H9 (cell line): Measurements from ENCODE around the gene MYDGF. TPM values are rescaled to one million over a fixed set of nuclear protein-coding genes. Genes with fewer than 3 reads are reported as not detected.

Experiments
- DNase-seq: peaks from one replicate; pipeline ENCODE4 v3.0.0-alpha.2; 2017
- H2AFZ ChIP-seq: one replicate; pipeline ENCODE4 v1.6.1; 2013; ENCODE audit warnings: mild to moderate bottlenecking, low read length, control low read depth, moderate library complexity
- H2AK5ac ChIP-seq: 2 replicates; pipeline ENCODE4 v1.6.1; 2013; ENCODE audit warnings: low read length, control low read depth, mixed read lengths; ENCODE audit not compliant: insufficient read length
- H2BK120ac ChIP-seq: one replicate; pipeline ENCODE4 v1.6.1; 2013; ENCODE audit warnings: low read depth, mild to moderate bottlenecking, low read length, control low read depth, inconsistent platforms; ENCODE audit not compliant: poor library complexity, severe bottlenecking
- H2BK12ac ChIP-seq: 2 replicates; pipeline ENCODE4 v1.6.1; 2013; ENCODE audit warnings: low read length, control low read depth, mixed read lengths, low read depth; ENCODE audit not compliant: insufficient read length
- H2BK15ac ChIP-seq: 2 replicates; pipeline ENCODE4 v1.6.1; 2013; ENCODE audit warnings: low read depth, low read length, control low read depth
- H2BK20ac ChIP-seq: one replicate; pipeline ENCODE4 v1.6.1; 2013; ENCODE audit warnings: low read depth, mild to moderate bottlenecking, low read length, control low read depth, inconsistent platforms; ENCODE audit not compliant: poor library complexity, severe bottlenecking
- H2BK5ac ChIP-seq: 2 replicates; pipeline ENCODE4 v1.6.1; 2013; ENCODE audit warnings: low read length, control low read depth, mixed read lengths; ENCODE audit not compliant: insufficient read length
- H3K14ac ChIP-seq: 2 replicates; pipeline ENCODE4 v1.6.1; 2013; ENCODE audit warnings: low read length, control low read depth; ENCODE audit not compliant: insufficient read depth
- H3K18ac ChIP-seq: 2 replicates; pipeline ENCODE4 v1.6.1; 2013; ENCODE audit warnings: low read depth, mild to moderate bottlenecking, mixed read lengths, low read length, control low read depth; ENCODE audit not compliant: insufficient read length
- H3K23ac ChIP-seq: 2 replicates; pipeline ENCODE4 v1.6.1; 2013; ENCODE audit warnings: low read length, control low read depth, mixed read lengths, low read depth; ENCODE audit not compliant: insufficient read length
- H3K23me2 ChIP-seq: 2 replicates; pipeline ENCODE4 v1.6.1; 2013; ENCODE audit warnings: low read depth, mild to moderate bottlenecking, mixed read lengths, low read length, control low read depth; ENCODE audit not compliant: insufficient read length, poor library complexity, severe bottlenecking
- H3K27ac ChIP-seq: 2 replicates; pipeline ENCODE4 v1.5.1; 2013; ENCODE audit warnings: low read length, control low read depth, mixed read lengths, low read depth; ENCODE audit not compliant: insufficient read length
- H3K27me3 ChIP-seq: 2 replicates; pipeline ENCODE4 v1.6.1; 2013; ENCODE audit warnings: low read length, control low read depth, inconsistent platforms; ENCODE audit not compliant: insufficient read depth
- H3K4ac ChIP-seq: 2 replicates; pipeline ENCODE4 v1.6.1; 2013; ENCODE audit warnings: low read depth, mild to moderate bottlenecking, control low read depth, inconsistent platforms, low read length, moderate library complexity
- H3K4me1 ChIP-seq: 2 replicates; pipeline ENCODE4 v1.6.1; 2013; ENCODE audit warnings: low read length, control low read depth, inconsistent platforms; ENCODE audit not compliant: insufficient read depth
- H3K4me2 ChIP-seq: 2 replicates; pipeline ENCODE4 v1.6.1; 2013; ENCODE audit warnings: low read length, control low read depth, mixed read lengths; ENCODE audit not compliant: insufficient read length, insufficient read depth
- H3K56ac ChIP-seq: 2 replicates; pipeline ENCODE4 v1.6.1; 2013; ENCODE audit warnings: low read depth, mild to moderate bottlenecking, mixed read lengths, low read length, control low read depth; ENCODE audit not compliant: insufficient read length
- H3K79me1 ChIP-seq: 2 replicates; pipeline ENCODE4 v1.6.1; 2013; ENCODE audit warnings: low read depth, mild to moderate bottlenecking, moderate library complexity, low read length, control low read depth, inconsistent platforms; ENCODE audit not compliant: insufficient read depth, poor library complexity, severe bottlenecking
- H3K79me2 ChIP-seq: 2 replicates; pipeline ENCODE4 v1.6.1; 2013; ENCODE audit warnings: low read length, control low read depth, inconsistent platforms; ENCODE audit not compliant: insufficient read depth
- H3K9ac ChIP-seq: 2 replicates; pipeline ENCODE4 v1.6.1; 2013; ENCODE audit warnings: low read length, control low read depth, mixed read lengths; ENCODE audit not compliant: insufficient read length; ENCODE audit errors: extremely low read depth
- H3K9me3 ChIP-seq: one replicate; pipeline ENCODE4 v1.6.1; 2013; ENCODE audit warnings: low read depth, low read length, inconsistent platforms; ENCODE audit not compliant: control insufficient read depth
- H3T11ph ChIP-seq: one replicate; pipeline ENCODE4 v1.6.1; 2013; ENCODE audit warnings: mild to moderate bottlenecking, low read length, control low read depth, inconsistent platforms
- H4K20me1 ChIP-seq: one replicate; pipeline ENCODE4 v1.6.1; 2013; ENCODE audit not compliant: control insufficient read depth, insufficient read length, insufficient read depth
- H4K5ac ChIP-seq: 2 replicates; pipeline ENCODE4 v1.6.1; 2013; ENCODE audit warnings: low read depth, mild to moderate bottlenecking, mixed read lengths, low read length, control low read depth; ENCODE audit not compliant: insufficient read length
- H4K8ac ChIP-seq: replicated peaks from 2 replicates; pipeline ENCODE4 v1.6.1; 2013; ENCODE audit warnings: low read length, control low read depth, mixed read lengths, low read depth; ENCODE audit not compliant: insufficient read length
- H4K91ac ChIP-seq: 2 replicates; pipeline ENCODE4 v1.6.1; 2013; ENCODE audit warnings: low read depth, mild to moderate bottlenecking, moderate library complexity, mixed read lengths, low read length, control low read depth; ENCODE audit not compliant: insufficient read length
- H3K27ac Mint-ChIP-seq, 3 experiments: 2 replicates in 2 of 3; 3 replicates in 1 of 3; pipeline ENCODE4 v1.8.0; 2020 to 2021; ENCODE audit warnings: mixed read lengths in 3 of 3, mild to moderate bottlenecking in 1 of 3, moderate library complexity in 1 of 3
- H3K27me3 Mint-ChIP-seq: 2 replicates; pipeline ENCODE4 v1.8.0; 2021; ENCODE audit warnings: low read depth, mild to moderate bottlenecking, moderate library complexity, mixed read lengths
- H3K36me3 Mint-ChIP-seq, 3 experiments: 2 replicates in 2 of 3; 3 replicates in 1 of 3; pipeline ENCODE4 v1.8.0; 2020 to 2021; ENCODE audit warnings: low read depth in 3 of 3, mixed read lengths in 3 of 3; ENCODE audit not compliant: insufficient read depth in 1 of 3
- H3K4me1 Mint-ChIP-seq, 2 experiments: 2 replicates each; pipeline ENCODE4 v1.8.0; 2020; ENCODE audit warnings: mixed read lengths in 2 of 2
- H3K4me3 Mint-ChIP-seq, 2 experiments: 2 replicates in 1 of 2; 3 replicates in 1 of 2; pipeline ENCODE4 v1.8.0; 2020 to 2021; ENCODE audit warnings: mild to moderate bottlenecking in 2 of 2, mixed read lengths in 2 of 2, moderate library complexity in 1 of 2
- H3K9me3 Mint-ChIP-seq, 2 experiments: 2 replicates in 1 of 2; 3 replicates in 1 of 2; pipeline ENCODE4 v1.8.0; 2020; ENCODE audit warnings: mild to moderate bottlenecking in 2 of 2, mixed read lengths in 2 of 2, moderate library complexity in 1 of 2
- WGBS: extraction: QIAGEN DNeasy Blood & Tissue Kit; methylation state at CpG from one replicate; pipeline ENCODE4 v1.1.7; 2013; ENCODE audit warnings: missing lambda C conversion rate, low lambda C conversion rate, mixed read lengths; ENCODE audit not compliant: insufficient read length; ENCODE audit errors: extremely low coverage; 5-methylcytosine and 5-hydroxymethylcytosine counted together
- total RNA-seq: library from RNA; stranded (reverse); gene quantifications from 2 replicates; pipeline ENCODE4 v1.2.1, GENCODE V29; 2021
- TF ChIP-seq, protein P1 (sequence below): fragments of 200-600 bp; sonication (generic); conservative IDR thresholded peaks from 3 replicates; pipeline ENCODE4 v1.8.0; 2021; ENCODE audit warnings: antibody characterized with exemption, mild to moderate bottlenecking

The MYDGF gene
- total RNA-seq, 1 experiment from 2014 or later, result 43.4 TPM

DNA sequence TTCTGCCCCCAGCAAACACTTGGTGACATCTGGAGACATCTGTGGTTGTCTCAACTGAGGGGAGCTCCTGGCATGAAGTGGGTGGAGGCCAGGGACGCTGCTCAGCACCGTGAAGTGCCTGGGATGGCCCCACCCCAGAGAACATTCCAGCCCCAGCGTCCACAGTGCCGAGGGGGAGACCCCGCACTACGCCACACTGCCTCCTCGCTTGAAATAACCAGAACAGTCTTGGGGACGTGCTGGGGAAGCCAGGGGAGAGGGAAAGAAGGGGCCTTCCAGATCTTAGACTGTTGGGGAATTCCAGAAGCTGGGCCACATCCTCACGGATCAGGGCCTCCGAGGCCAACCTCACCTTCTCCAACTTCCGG, 49.3 kb upstream of the MYDGF start:
- Mint-ChIP-seq H3K9me3 (peaks cover 0 to 4% of the 10 kb centered on the region in 2 experiments; a peak in 2 of 5 replicates), H3K27ac (no peak overlapping the region), H3K27me3 (peaks cover under 1% of the 10 kb centered on the region; the same call in 1 of the 2 replicates), H3K4me1 (peaks cover 2 to 10% of the 10 kb centered on the region in 2 experiments; a peak in 3 of 4 replicates), H3K36me3 (peaks cover 13 to 54% (median 46%) of the 10 kb centered on the region in 3 experiments), H3K4me3 (no peak overlapping the region)
- Histone ChIP-seq H3K79me2 (peaks cover 5% of the 10 kb centered on the region; the same call in 1 of the 2 replicates), H3K79me1 (peaks cover 6% of the 10 kb centered on the region), H3K4ac (no peak overlapping the region), H3T11ph (no peak overlapping the region), H3K27ac (no peak overlapping the region), H3K9me3 (no peaks in the 10 kb centered on the region), H4K5ac (no peak overlapping the region), H3K9ac (no peak overlapping the region), H2BK12ac (no peak overlapping the region), H4K20me1 (peaks cover 6% of the 10 kb centered on the region), H2BK15ac (no peak overlapping the region), H2BK120ac (no peak overlapping the region), H2BK5ac (no peak overlapping the region), H4K8ac (no peak overlapping the region), H3K23me2 (peaks cover 7% of the 10 kb centered on the region), H3K4me1 (no peaks in the 10 kb centered on the region), H2BK20ac (no peak overlapping the region), H3K18ac (no peak overlapping the region), H4K91ac (no peak overlapping the region), H2AFZ (no peak overlapping the region), H3K23ac (no peak overlapping the region), H3K14ac (no peak overlapping the region), H3K4me2 (no peak overlapping the region), H3K56ac (no peak overlapping the region), H3K27me3 (no peaks in the 10 kb centered on the region), H2AK5ac (no peak overlapping the region)
- DNase-seq, result no peak
- no CpG with 5 or more reads among the region's 11 CpGs for WGBS
- TF ChIP-seq, protein P1, sequence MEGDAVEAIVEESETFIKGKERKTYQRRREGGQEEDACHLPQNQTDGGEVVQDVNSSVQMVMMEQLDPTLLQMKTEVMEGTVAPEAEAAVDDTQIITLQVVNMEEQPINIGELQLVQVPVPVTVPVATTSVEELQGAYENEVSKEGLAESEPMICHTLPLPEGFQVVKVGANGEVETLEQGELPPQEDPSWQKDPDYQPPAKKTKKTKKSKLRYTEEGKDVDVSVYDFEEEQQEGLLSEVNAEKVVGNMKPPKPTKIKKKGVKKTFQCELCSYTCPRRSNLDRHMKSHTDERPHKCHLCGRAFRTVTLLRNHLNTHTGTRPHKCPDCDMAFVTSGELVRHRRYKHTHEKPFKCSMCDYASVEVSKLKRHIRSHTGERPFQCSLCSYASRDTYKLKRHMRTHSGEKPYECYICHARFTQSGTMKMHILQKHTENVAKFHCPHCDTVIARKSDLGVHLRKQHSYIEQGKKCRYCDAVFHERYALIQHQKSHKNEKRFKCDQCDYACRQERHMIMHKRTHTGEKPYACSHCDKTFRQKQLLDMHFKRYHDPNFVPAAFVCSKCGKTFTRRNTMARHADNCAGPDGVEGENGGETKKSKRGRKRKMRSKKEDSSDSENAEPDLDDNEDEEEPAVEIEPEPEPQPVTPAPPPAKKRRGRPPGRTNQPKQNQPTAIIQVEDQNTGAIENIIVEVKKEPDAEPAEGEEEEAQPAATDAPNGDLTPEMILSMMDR, result no peak
